Caco-2 (cell line): ENCODE data around the gene SLC24A4. TPM values are rescaled to one million over a fixed set of nuclear protein-coding genes. Genes with fewer than 3 reads are reported as not detected.

Experiments
- BruUV-seq: library from RNA; stranded (reverse); fragments of 400-500 nt; replicated peaks from 2 replicates; lab custom pipeline; 2021; lab: Mats Ljungman, UMichigan
- CTCF ChIA-PET: fragments of 300-600 bp; sonication (Branson Sonifier 250); formaldehyde crosslinking; loops from one replicate; lab custom pipeline; 2022; ENCODE audit warnings: antibody characterized with exemption; lab: Charles Lee
- POLR2A ChIA-PET: fragments of 300-600 bp; sonication (Branson Sonifier 250); formaldehyde crosslinking; loops from one replicate; lab custom pipeline; 2022; ENCODE audit warnings: antibody characterized with exemption; lab: Charles Lee
- DNase-seq, 2 experiments: peaks; one replicate each; pipeline versions ENCODE4 v3.0.0 to v3.0.0-alpha.2; 2020 to 2022
- H3K27me3 ChIP-seq: replicated peaks from 2 replicates; pipeline ENCODE4 v1.6.0; 2011; ENCODE audit warnings: low read length; ENCODE audit not compliant: control insufficient read depth, insufficient read depth
- H3K36me3 ChIP-seq: 2 replicates; pipeline ENCODE4 v1.5.1; 2011; ENCODE audit warnings: low read length; ENCODE audit not compliant: control insufficient read depth, insufficient read depth
- H3K4me1 ChIP-seq: fragments of 250-450 bp; sonication (Bioruptor Pico); 2 replicates; pipeline ENCODE4 v1.5.1; 2020; ENCODE audit warnings: mild to moderate bottlenecking
- H3K4me3 ChIP-seq: 2 replicates; pipeline ENCODE4 v1.5.1; 2011; ENCODE audit warnings: low read depth, mild to moderate bottlenecking, control low read depth, low read length
- H3K9me3 ChIP-seq: fragments of 250-450 bp; sonication (Bioruptor Pico); 2 replicates; pipeline ENCODE4 v1.5.1; 2020; ENCODE audit warnings: mild to moderate bottlenecking, moderate library complexity
- H3K27ac Mint-ChIP-seq: one replicate; pipeline ENCODE4 v1.8.0; 2022; ENCODE audit warnings: mixed read lengths; ENCODE audit not compliant: unreplicated experiment
- H3K27me3 Mint-ChIP-seq: one replicate; pipeline ENCODE4 v1.8.0; 2022; ENCODE audit warnings: mixed read lengths; ENCODE audit not compliant: insufficient read depth, unreplicated experiment
- H3K36me3 Mint-ChIP-seq: one replicate; pipeline ENCODE4 v1.8.0; 2022; ENCODE audit warnings: mild to moderate bottlenecking, mixed read lengths; ENCODE audit not compliant: insufficient read depth, unreplicated experiment
- H3K4me1 Mint-ChIP-seq: one replicate; pipeline ENCODE4 v1.8.0; 2022; ENCODE audit warnings: low read depth, mixed read lengths; ENCODE audit not compliant: unreplicated experiment
- H3K4me3 Mint-ChIP-seq: one replicate; pipeline ENCODE4 v1.8.0; 2022; ENCODE audit warnings: mild to moderate bottlenecking, moderate library complexity, mixed read lengths; ENCODE audit not compliant: unreplicated experiment
- H3K9me3 Mint-ChIP-seq: one replicate; pipeline ENCODE4 v1.8.0; 2022; ENCODE audit warnings: mixed read lengths; ENCODE audit not compliant: unreplicated experiment
- intact Hi-C: fragments of 100-400 bp; cut with micrococcal nuclease; formaldehyde crosslinking; loops from one replicate; pipeline ENCODE4 v1.10.0; 2022; ENCODE audit not compliant: unreplicated experiment
- total RNA-seq: library from RNA; stranded (reverse); gene quantifications from 2 replicates; pipeline ENCODE4 v1.2.3, GENCODE V29; 2022
- TF ChIP-seq, protein P1 (sequence below), 2 experiments: fragments of 200-600 bp in 1 of 2; IDR thresholded peaks; 1 replicate in 1 of 2; 2 replicates in 1 of 2; pipeline versions ENCODE4 v1.5.1 to v1.8.0; 2011 to 2022; ENCODE audit warnings: antibody characterized with exemption in 1 of 2, control low read depth in 1 of 2, inconsistent platforms in 1 of 2, low read depth in 1 of 2, low read length in 1 of 2, mild to moderate bottlenecking in 1 of 2, moderate library complexity in 1 of 2; ENCODE audit not compliant: insufficient read depth in 1 of 2, severe bottlenecking in 1 of 2, unreplicated experiment in 1 of 2

SLC24A4 gene
- total RNA-seq, 1 experiment from 2014 or later = not detected

DNA sequence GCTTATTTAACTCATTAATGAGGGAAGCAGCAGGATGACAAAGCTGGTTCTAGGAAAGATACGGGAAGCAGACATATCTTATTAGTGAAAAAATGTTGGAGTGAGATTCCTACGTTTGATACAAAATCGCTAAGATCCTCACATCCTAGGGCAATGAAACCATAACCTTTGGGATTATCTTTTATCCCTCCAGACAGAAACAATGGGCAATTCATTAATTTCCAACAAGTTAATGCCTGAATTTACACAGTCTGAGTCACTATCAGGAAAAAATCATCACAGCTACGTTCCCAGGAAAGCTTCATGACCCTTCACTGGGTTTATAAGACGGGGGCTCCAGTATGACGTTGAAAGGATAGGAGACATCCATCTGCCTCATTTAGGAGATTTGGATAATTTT lies 45.0 kb downstream of the SLC24A4 start:
- BruUV-seq = no TSS peak
- Mint-ChIP-seq H3K9me3 (no peaks in the 10 kb centered on the region), H3K27ac (no peak overlapping the region), H3K4me3 (no peak overlapping the region), H3K4me1 (no peaks in the 10 kb centered on the region), H3K27me3 (peaks cover 28% of the 10 kb centered on the region), H3K36me3 (no peaks in the 10 kb centered on the region)
- no peak overlapping the region for H3K4me3 ChIP-seq
- no peak for DNase-seq
- no peaks in the 10 kb centered on the region for H3K27me3 ChIP-seq
- ChIA-PET CTCF (no interaction called here), POLR2A (interaction anchor here (0.6 kb wide), 1 partner anchor 248 kb away, joined by 4 read pairs; no protein-coding TSS in a partner anchor)
- no peaks in the 10 kb centered on the region for H3K9me3 ChIP-seq
- TF ChIP-seq, protein P1, sequence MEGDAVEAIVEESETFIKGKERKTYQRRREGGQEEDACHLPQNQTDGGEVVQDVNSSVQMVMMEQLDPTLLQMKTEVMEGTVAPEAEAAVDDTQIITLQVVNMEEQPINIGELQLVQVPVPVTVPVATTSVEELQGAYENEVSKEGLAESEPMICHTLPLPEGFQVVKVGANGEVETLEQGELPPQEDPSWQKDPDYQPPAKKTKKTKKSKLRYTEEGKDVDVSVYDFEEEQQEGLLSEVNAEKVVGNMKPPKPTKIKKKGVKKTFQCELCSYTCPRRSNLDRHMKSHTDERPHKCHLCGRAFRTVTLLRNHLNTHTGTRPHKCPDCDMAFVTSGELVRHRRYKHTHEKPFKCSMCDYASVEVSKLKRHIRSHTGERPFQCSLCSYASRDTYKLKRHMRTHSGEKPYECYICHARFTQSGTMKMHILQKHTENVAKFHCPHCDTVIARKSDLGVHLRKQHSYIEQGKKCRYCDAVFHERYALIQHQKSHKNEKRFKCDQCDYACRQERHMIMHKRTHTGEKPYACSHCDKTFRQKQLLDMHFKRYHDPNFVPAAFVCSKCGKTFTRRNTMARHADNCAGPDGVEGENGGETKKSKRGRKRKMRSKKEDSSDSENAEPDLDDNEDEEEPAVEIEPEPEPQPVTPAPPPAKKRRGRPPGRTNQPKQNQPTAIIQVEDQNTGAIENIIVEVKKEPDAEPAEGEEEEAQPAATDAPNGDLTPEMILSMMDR (IDR thresholded peaks at IDR 0.05; ENCODE audit: insufficient read depth in 1 of 2, low read depth in 1 of 2, low read length in 1 of 2, severe bottlenecking in 1 of 2, unreplicated experiment in 1 of 2) = no peak
- intact Hi-C loops = no loop called here
- no peaks in the 10 kb centered on the region for H3K36me3 ChIP-seq
- H3K4me1 ChIP-seq = no peaks in the 10 kb centered on the region

DNA sequence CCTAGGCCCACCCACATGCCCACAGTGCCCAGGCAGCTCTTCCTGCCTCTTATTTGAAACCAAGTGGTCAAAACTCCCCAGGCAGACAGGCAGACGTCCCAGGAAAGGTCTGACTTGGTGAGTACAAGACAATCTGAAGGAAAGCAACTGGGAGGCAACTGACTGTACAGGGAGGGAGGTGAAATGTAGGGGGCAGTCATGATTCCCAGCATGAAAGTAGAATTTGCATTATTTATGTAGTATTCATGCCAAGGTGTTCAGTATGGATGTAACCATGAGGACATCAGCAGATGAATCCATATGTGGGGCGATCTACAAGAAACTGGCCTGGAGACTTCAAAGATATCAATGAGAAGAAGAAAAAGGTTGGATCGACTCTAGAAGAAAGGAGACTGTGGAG lies 46.1 kb downstream of the SLC24A4 start:
- TF ChIP-seq, protein P1 (IDR thresholded peaks at IDR 0.05; ENCODE audit: insufficient read depth in 1 of 2, low read depth in 1 of 2, low read length in 1 of 2, severe bottlenecking in 1 of 2, unreplicated experiment in 1 of 2) = no peak
- POLR2A ChIA-PET = no interaction called here
- no peaks in the 10 kb centered on the region for H3K9me3 ChIP-seq
- no peak overlapping the region for H3K4me3 Mint-ChIP-seq
- H3K4me1 Mint-ChIP-seq = no peaks in the 10 kb centered on the region
- DNase-seq = no peak
- H3K4me1 ChIP-seq = no peaks in the 10 kb centered on the region
- CTCF ChIA-PET = interaction anchor here (0.6 kb wide), 1 partner anchor 10 kb away, joined by 4 read pairs; no protein-coding TSS in a partner anchor
- H3K27ac Mint-ChIP-seq = no peak overlapping the region
- H3K36me3 Mint-ChIP-seq = no peaks in the 10 kb centered on the region
- no TSS peak for BruUV-seq
- no peaks in the 10 kb centered on the region; the same call in 1 of the 2 replicates for H3K27me3 ChIP-seq
- H3K36me3 ChIP-seq = no peaks in the 10 kb centered on the region
- intact Hi-C loops = no loop called here
- peaks cover 25% of the 10 kb centered on the region for H3K27me3 Mint-ChIP-seq
- H3K9me3 Mint-ChIP-seq = no peaks in the 10 kb centered on the region
- no peak overlapping the region for H3K4me3 ChIP-seq

DNA sequence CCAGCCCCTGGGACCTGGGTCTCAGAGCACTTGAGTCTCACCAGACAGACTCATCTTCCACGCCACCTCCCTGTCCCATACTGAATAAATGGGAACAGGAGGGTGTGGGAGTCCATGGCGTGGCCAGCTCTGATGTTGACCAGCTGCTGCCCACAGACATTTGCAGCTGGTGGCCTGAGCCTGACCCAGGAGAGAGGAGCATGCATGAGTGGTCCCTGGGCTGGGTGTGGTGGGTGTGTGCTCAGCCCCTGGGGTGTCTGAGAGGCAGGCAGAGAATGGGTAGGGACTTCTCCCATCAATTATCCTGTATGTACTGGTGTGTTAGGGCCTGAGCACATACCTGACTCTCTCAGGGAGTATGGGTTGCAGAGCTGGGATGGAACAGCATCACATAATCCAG lies 49.3 kb downstream of the SLC24A4 start:
- Histone ChIP-seq H3K27me3 (no peaks in the 10 kb centered on the region; the same call in 1 of the 2 replicates), H3K4me1 (no peaks in the 10 kb centered on the region), H3K4me3 (no peak overlapping the region), H3K36me3 (no peaks in the 10 kb centered on the region), H3K9me3 (no peaks in the 10 kb centered on the region)
- no peaks in the 10 kb centered on the region for H3K9me3 Mint-ChIP-seq
- H3K36me3 Mint-ChIP-seq = no peaks in the 10 kb centered on the region
- TF ChIP-seq, protein P1 (IDR thresholded peaks at IDR 0.05; ENCODE audit: insufficient read depth in 1 of 2, low read depth in 1 of 2, low read length in 1 of 2, severe bottlenecking in 1 of 2, unreplicated experiment in 1 of 2) = no peak
- no peak overlapping the region for H3K4me3 Mint-ChIP-seq
- H3K27ac Mint-ChIP-seq = no peak overlapping the region
- POLR2A ChIA-PET = no interaction called here
- no peak for DNase-seq
- no TSS peak for BruUV-seq
- CTCF ChIA-PET = no interaction called here
- intact Hi-C loops = no loop called here
- H3K4me1 Mint-ChIP-seq = no peaks in the 10 kb centered on the region
- peaks cover 20% of the 10 kb centered on the region for H3K27me3 Mint-ChIP-seq
